Lung microvascular endothelial cell (primary cell): ENCODE data around the gene SHOC2. TPM values are rescaled to one million over a fixed set of nuclear protein-coding genes. Genes with fewer than 3 reads are reported as not detected.
"Not testable (repeated sequence)": the region's sequence is repeated elsewhere in the genome, so short reads cannot be mapped to it uniquely, and the experiment has no call there.

Experiments
- DNase-seq, 2 donors: peaks; one replicate each; pipeline versions ENCODE4 v3.0.0 to v3.0.0-alpha.2; 2010; ENCODE audit warnings: low read depth in 2 of 2
- total RNA-seq: library from RNA; depleted of rRNA; stranded (reverse); fragments of >200 nt; gene quantifications from 2 replicates; pipeline ENCODE4 v1.2.1, GENCODE V29; 2014

Gene SHOC2
- total RNA-seq, 1 donor from 2014 or later = 56.3 TPM

DNA sequence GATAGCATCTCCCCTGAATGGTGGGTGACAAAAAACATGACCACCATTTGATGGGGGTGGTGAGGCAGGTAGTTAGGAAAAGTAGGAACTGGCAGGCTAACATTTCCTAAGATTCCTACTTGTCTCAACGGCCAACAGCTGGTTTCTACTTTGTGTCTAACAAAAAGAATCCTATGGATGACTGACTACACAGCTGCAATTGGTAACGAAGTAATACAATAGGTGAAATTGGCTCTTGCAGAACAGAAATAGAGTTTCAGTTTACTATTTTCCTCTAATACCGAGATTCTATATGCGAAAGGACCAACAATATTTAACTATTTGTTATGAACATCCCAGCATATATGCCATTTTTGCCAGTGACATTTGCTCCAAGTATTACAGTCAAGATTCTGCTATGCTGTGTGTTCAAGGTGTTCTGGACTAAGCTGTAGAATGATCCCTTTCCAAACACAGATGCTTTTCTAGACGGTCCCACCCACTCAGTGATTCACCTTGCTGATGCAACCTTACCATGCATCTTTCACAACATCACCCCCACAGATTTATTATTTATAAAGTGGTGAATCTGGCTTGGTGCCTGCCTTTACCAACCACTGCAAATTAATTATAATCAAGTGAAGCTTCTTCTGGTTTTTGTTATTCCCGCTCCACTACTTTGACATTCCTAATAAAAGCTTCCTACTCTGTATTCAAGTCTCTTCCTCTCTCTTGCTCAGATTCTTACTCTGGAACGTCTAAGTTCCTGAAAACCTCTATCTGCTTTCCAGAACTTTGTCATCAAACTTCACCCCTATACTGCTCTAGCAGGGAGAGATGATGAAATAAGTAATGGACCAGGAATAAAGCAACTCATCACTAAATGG, 17.2 kb upstream of the SHOC2 start:
- peak in 1 of 2 donors; percentile 6 for DNase-seq

DNA sequence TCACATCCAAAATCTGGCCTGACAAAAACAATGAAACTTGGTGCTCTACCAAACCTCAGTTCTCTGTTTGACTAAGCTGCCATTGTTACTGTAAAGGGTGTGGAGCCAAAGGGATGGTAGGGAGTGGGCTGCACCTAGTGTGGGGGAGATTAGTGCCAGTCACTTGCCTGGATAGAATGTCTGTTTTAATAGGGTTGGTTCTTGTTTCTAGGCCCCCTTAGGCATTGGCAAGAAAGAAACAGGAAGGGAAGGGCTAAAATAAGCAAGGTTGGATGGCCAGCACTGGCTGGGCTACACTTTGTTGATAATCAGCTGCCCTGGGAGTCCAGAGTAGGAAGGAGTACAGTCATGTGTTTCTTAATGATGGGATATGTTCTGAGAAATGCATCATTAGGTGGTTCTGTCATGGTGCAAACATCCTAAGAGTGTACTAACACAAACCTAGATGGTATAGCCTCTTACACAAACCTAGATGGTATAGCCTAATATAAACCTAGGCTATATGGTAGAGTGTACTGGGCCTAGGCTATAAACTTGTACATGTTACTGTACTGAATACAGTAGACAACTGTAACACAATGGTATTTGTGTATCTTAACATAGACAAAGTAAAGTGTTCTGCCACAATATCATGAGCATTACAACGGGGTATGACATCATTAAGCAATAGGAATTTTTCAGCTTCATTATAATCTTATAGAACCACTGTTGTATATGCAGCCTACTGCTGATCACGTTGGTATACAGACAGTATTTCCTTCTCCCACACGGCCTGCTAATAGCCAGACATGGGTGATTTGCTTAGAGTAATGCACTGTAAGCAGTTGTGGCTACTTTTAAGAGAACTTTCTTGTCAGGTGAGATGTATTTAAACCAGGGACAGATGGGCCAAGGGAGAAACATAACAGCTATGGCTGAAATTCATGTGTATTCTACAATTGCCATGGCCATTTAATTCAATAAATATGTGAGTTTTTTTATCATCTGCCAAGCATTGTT, 15.8 kb upstream of the SHOC2 start:
- DNase-seq = no peak

GRCh38 chr10:110910138-110910537, 9.3 kb upstream of the SHOC2 start:
- DNase-seq = no peak

DNA sequence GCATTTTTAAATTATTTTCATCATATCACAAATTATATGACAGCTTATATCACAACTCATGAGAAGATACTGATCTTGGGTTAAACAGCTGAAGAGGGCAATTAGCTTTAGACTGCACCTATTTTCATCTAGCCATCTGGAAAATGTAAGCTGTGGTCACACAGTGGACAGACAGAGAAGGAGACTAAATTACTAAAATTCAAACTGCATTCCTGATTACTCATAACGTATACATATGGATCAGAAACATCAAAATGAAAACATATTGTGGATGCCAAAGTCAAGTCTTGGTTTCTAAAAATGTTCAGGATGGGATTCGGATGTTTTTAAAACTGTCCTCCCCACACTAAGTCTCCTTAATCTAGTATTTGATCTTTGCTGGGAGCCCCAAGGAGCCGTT, 7.0 kb upstream of the SHOC2 start:
- DNase-seq = no peak

- no peak for DNase-seq
These were observed 5.0 kb upstream of the SHOC2 start for GRCh38 chr10:110914431-110914830.

- DNase-seq = no peak
These were observed 4.4 kb upstream of the SHOC2 start for GRCh38 chr10:110915035-110915434.

DNA sequence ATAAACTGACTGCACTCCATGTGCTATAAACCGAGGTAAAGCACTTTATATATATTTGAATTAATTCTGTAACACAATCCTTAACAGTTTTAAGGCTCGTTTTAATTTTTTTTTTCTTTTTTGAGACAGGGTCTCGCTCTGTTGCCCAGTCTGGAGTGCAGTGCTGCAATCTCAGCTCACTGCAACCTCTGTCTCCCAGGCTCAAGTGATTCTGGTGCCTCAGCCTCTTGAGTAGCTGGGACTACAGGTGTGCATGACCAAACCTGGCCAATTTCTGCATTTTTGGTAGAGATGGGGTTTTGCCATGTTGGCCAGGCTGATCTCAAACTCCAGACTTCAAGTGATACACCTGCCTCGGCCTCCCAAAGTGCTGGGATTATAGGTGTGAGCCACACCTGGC, 3.8 kb upstream of the SHOC2 start:
- DNase-seq = not testable (repeated sequence)

DNA sequence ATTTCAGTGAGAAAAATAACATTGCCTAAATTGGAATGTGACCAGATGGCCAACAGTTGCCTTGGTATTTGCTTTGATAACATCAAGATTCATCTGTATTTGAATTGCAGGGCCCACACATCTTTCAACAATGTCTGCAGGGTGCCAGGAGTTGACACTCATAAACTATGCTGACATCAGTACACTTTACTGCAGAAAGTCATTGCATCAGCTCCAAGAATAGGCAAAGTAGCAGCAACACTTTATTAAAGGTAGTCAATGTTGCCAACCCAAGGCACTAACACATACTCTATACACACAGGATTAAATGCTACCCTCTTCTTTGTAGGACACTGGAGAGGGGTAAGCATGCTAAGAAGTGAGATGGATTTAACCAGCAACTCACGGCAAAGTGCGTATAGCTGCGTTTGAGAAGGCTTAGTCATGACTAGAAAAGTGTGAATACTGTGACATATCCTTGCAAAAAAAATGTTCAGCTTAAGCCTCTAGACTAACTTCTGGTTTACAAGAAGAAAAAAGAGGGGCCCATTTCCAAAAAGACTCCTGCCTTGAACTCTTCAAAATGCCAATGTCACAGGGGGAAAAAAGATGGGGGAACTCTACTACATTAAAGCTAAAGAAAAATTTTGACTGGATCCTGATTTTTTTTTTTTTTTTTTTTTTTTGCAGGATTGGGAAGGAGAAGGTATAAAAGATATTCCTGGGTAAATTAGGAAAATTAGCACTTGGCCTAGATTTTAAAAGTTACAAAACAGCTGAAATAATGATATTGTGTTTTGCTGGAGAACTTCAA, 2.7 kb upstream of the SHOC2 start:
- DNase-seq = peak in 1 of 2 donors; percentile 5

DNA sequence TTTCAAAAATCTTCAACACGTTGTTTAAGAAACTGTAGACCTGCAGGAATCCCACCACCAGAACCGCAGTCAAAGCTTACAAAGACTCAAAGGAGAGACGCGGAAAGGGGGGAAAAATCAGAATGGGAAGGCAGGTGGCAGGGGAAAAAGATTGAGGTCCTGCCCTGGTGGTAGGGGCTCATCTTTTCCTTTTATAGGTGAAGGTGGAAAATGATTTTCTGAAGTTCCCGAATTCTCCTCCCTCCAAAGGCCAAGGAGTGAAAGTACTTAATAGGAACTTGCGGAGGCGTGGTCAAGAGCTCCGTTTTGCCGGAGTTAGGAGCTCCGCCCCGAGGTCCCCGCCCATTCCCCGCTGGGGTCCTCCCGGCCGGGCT, 1.1 kb upstream of the SHOC2 start:
- peak in 1 of 2 donors; percentile 96 for DNase-seq

GRCh38 chr10:110918643-110919348, 608 bp upstream of the SHOC2 start, which contains the start of gene BBIP1:
Gene BBIP1, minus strand, starts transcription at chr10:110919180. Its CDS starts 1,023 bp downstream, at chr10:110918157.
- DNase-seq = peak; percentile 100

GRCh38 chr10:110919971-110920881, 822 bp downstream of the SHOC2 start:
- DNase-seq = peak; percentile 37 to 42

GRCh38 chr10:110923856-110924493, 4.6 kb downstream of the SHOC2 start:
- peak; percentile 7 to 12 for DNase-seq

DNA sequence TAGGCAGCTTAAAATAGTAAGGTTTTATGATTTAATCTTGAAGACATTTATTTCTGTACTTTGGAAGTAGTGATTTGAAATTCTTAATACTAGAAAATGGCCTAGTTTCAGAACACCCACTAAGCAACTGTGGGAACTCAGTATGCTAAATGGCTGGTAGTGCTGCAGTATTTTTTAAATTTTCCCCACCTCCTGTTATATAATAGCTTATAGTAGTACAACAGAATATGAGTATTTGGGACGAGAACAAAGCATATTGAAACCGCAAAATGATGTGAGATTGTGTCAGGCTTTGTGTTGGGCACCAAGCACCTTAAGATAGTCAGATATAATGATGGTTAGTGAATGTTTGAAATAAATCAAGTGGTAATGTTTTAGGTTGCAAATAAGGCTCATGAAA, 8.1 kb downstream of the SHOC2 start:
- DNase-seq = no peak

DNA sequence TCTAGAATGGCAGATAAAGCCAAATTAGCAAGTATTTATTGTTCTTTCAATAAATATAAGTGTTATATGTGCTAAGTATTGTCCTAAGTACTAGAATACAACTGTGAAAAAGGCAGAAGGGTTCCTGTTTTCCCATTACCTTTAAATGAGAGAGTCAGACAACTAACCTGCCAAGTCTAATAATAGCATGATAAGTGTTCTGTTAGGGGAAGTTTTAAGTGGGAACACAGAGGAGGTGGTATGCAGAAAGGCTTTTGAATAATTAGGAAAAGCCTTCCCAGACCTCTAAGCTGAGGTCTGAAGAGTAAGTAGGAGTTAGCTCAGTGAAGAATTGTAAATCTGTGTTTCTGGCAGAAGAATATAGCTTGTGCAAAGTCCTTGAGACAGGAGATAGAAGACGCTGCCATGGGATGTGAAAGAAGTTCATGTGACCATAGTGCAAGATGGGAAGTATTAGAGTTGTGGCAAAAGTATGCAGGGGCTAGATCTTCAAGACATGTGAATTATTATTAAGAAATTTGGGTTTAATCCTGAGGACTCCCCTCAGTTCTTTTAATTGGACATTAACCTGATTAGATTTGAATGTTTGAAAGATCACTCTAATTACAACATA, 12.5 kb downstream of the SHOC2 start:
- no peak for DNase-seq

DNA sequence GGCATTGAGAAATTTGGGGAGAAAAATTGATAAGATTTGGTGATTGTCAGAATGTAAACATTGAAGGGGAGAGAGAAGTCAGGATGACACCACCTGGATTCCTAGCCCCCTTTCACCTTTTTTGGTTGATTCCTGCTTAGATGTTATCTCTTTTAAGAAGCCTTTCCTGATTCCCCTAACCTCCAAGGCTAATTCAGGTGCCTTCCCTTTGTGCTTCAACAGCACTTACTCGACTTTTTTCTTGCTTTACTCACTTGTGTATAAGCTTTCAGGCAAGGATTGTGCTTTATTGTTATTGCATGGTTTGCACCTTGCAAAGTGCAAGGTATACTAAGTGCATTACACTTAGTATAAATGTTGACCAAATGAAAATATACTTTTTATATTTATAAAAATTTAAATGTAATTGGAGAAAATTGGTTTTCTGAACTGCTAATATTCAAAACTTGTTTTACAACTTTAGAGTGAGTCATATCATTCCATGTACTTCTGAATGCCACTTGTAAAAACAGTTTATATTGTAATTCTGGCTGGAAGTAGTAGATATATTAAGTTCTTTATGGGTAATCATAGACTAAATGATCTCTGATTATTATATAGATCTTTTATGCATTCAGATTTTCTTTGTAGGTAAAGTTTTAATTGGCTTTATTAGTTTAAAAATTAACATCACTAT, 13.2 kb downstream of the SHOC2 start:
- no peak for DNase-seq

DNA sequence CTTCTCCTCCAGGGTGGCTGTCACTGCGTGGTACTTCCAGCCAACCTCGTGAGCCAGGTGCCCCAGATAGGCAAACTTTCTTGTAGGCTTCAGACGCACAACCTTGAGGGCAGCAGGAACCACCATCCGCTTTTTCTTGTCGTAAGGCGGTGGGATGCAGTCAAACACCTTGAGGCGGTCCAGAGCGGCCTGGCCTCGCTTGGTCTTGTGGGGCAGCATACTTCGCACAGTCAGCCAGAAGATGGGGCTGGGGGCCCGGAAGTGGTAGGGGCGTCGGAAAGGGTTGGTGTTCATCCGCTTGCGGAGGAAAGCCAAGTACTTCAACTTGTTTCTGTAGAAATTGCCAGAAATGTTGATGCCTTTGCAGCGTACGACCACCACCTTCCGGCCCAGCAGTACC, 17.4 kb downstream of the SHOC2 start:
- no peak for DNase-seq

DNA sequence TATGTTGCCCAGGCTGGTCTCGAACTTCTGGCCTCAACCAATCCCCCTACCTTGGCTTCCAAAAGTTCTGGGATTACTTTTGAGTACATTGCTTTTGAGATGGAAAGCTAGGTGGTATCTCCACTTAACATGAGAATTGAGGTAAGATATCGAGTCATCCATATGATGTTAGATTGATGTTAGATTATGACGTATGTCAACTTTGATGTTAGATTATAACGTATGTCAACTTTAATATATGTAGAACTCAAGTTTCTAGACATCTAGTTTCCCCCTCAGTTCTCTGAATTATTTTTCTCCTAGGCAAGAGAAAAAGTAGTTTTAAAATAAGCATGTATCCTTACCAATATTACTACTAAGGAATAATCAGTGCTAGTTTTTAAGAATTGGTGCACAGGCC, 20.0 kb downstream of the SHOC2 start:
- no peak for DNase-seq

GRCh38 chr10:110944792-110945396, 25.5 kb downstream of the SHOC2 start:
- no peak for DNase-seq
